Stimulated activated CD8-positive, alpha-beta memory T cell treated with anti-CD3 and anti-CD28 coated beads, Interleukin-15, amount 100 ng/mL, for 24 hours (primary cell): ENCODE data around the gene SAMD4B.

Experiments
- DNase-seq: peaks from one replicate; pipeline ENCODE4 v3.0.0-alpha.2; 2020; ENCODE audit warnings: low read depth

Gene SAMD4B

DNA sequence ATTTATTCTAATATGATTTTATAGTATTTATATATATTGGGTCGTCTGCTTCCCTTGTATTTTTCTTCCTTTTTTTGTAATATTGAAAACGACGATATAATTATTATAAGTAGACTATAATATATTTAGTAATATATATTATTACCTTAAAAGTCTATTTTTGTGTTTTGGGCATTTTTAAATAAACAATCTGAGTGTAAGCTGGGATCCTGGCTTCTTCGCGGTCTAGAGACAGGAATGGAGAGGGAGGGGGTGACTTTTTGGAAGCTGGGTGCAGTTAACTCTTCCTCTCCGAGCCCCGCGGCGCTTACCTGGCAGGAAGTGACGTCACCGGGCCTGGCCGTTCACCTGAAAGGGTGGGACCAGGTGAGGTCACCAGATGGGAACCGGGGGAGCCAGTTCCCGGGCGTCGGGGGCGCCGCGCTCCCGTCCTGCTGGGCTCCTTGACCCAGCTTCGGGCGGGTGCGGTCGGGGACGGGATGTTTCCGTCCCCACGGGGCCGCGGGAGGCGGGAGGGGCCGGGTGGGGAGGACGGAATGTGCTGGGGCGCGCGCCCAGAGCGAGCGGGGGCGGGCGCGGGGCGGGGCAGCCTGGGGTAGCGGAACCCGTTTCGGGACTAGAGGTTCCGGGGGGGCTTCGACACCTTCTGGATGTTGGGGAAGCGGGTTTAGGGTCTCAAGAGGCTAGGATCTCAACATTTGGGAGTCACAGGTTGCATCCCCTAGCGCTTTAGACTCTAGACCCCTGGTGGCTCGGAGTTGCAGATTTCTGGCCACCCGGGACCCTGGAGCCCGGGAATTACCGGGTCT, 67.2 kb downstream of the SAMD4B start:
- peak; percentile 49 for DNase-seq

- no peak for DNase-seq
Measured at GRCh38 chr19:39410017-39410830, 68.0 kb downstream of the SAMD4B start.

DNA sequence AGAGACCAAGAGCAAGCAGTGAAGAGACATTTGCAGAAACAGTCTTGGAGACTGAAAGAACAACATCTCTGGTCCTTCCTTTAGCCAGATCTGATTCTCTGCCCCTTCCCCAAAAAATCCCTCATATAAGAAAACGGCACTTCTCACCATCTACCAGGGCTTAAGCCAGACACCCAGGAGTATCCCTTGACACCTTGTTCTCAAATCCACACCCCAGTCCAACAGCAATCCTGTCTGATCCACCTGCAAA, 68.5 kb downstream of the SAMD4B start:
- no peak for DNase-seq

- no peak for DNase-seq
Measured at GRCh38 chr19:39411081-39411831, 69.0 kb downstream of the SAMD4B start.

GRCh38 chr19:39411832-39412099, 69.5 kb downstream of the SAMD4B start:
- no peak for DNase-seq

- DNase-seq: peak; percentile 99
Measured at GRCh38 chr19:39412100-39412866, 70.1 kb downstream of the SAMD4B start, which contains the start of gene PLEKHG2. Gene PLEKHG2 (plus strand): TSS chr19:39412669. CDS start chr19:39414087, 1,418 bp downstream.

GRCh38 chr19:39412867-39413271, 70.6 kb downstream of the SAMD4B start:
- no peak for DNase-seq

DNA sequence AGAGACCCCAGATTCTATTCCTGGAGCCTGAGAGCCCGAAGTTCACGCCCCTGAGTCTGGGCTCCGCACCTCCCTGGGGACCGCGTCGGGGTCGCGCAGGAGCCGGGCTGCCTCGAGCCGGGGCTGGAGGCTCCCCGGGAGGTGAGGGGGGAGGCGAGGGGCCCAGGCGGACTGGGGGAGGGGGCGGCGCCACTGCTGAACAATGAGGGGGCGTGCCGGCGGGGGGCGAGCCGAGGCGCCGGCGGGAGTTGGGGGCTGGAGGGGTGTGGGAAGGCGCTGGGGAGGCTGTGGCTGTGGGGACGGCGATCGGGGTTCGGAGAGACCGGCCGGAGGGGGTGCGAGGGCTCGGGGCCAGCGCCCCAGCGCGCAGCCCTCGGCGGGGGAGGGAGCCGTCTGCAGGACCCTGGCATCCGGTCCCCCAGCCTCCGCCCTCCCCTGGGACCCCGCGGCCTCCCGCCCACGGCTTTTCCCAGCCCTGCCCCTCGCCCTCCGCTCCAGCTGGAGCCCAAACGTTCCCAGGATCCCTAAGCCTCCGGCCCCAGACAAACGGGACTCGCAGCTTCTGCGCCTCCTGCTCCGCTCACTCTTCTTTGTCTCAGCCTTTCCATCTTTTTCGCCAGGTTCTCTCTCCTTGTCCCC, 71.2 kb downstream of the SAMD4B start:
- no peak for DNase-seq

DNA sequence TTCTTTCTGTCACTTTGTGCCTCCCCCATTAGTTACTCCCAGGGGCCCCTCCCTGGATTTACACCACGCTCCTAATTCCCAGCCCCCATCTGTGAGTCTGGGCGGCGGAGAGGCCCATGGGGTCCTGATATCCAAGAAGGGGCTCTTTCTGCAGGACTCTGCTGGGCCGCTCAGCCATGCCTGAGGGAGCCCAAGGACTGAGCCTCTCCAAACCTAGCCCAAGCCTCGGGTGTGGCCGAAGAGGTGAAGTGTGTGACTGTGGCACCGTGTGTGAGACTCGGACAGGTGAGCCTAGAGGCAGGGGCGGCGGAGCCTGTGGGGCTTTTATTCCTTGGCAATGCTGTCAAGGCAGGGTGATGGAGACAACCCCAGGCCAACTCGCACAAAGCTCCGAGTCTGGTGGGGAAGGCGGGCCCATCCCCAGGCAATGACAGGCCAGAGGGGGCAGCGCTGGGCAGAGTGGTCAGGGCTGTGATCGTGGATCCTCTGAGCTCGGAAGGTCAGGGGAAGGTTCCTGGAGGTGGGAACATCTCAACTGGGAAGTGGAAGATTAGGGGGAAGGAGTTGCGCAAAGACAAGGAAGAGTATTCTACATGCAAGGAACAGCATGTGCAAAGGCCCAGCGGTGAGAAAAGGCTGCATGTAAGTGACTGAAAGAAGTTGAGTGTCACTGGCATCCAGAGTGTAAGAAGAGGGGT, 71.8 kb downstream of the SAMD4B start:
- DNase-seq: no peak

DNA sequence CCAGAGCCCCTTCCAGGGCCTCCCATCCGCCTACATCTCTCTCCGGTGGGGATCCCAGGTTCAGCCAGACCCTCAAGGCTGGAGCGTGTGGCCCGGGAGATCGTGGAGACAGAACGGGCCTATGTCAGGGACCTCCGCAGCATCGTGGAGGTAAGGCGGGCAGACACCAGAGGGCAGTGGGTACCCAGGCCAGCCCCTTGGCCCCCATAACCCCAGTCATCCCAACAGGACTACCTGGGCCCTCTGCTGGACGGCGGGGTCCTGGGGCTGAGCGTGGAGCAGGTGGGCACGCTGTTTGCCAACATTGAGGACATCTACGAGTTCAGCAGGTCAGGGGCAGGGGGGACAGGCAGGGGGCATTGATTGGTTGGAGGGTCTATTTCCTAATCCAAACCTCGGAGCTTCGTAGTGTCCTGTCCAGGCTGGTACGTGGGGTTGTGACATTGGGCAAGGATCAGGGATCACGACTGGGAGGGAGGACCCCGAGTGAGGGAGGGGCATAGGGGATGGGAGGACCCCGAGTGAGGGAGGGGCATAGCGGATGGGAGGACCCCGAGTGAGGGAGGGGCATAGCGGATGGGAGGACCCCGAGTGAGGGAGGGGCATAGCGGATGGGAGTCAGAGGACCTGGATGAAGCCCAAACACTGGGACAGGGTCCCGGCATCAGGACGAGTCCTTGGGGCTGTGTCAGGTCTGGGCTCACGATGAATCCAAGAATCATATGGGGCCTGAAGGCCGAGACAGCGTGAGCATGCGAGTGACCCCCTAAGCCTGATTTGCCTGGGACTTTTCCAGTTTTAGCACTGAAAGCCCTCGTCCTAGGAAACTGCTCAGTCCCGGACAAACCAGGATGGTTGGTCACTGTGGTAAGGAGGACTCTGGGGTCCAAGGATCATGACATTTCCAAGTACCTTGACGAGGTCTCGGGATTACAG, 73.2 kb downstream of the SAMD4B start:
- no peak for DNase-seq

GRCh38 chr19:39416152-39417120, 74.2 kb downstream of the SAMD4B start:
- DNase-seq: no peak

DNA sequence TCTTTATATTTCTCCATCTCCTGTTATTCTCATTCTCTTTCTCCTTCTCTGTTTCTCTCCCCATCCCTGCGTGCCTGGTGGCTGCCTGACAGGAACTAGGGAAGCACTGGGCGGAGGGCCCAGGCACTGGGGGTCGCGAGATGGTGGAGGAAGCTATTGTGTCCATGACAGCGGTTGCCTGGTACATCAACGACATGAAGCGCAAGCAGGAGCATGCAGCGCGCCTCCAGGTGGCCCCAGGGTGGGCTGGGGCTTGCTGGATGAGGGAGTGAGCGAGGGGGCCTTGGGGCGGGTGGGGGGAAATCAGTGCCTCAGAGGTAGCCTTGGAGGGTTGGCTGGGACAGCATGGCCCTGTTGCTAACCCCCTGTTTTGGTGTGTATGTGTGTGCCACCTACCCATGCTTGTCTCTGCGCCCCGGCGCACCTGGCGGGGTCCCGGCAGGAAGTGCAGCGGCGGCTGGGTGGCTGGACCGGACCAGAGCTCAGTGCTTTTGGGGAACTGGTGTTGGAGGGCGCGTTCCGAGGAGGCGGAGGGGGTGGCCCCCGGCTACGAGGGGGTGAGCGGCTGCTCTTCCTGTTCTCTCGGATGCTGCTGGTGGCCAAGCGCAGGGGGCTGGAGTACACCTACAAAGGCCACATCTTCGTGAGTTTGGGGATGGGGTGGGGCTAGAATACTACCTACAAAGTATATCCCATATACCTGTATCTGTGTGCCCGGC, 75.4 kb downstream of the SAMD4B start:
- no peak for DNase-seq

DNA sequence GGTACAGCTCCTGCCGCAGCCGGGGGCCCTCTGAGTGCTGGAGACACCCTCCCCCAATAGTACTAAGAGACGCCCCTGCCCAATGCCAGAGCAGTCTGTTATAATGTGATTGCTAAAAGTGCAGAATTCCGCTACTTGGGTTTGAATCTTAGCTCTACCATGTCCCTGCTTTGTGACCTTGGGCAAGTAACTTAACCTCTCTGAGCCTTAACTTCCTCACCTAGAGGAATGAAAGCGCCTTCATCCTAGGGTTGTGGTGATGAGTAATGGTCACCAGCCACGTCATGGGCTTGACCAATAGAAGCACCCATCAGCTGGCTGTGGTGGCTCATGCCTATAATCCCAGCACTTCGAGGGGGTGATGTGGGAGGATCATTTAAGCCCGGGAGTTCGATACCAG, 76.8 kb downstream of the SAMD4B start:
- DNase-seq: no peak

DNA sequence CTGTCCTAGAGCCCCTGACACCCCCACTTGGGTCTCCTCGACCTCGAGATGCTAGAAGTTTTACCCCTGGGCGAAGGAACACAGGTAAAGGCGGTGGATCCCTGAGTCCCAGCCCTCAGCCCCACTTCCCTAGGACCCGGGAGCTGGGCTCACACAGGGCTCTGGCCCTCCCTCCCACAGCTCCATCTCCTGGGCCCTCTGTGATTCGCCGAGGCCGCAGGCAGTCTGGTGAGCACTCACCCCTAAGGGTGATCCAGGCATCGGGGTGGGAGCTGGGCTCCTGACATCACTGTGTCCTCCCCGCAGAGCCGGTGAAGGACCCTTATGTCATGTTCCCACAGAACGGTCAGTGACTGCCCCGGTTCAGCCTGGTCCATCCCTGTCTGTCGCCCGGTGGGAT, 78.5 kb downstream of the SAMD4B start:
- no peak for DNase-seq

DNA sequence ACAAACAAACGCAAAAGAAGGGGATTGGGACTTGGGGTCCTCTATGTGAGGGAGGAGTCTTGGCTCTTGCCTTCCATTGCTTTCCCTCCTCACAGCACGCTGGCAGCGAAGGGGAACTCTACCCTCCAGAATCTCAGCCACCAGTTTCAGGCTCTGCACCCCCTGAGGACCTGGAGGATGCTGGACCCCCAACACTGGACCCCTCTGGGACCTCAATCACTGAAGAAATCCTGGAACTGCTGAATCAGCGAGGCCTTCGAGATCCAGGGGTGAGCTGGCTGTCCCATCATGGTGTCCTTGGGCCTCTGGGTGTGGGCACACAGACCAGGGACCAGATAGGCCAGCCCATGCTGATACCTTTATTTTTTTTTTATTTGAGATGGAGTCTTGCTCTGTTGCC, 79.8 kb downstream of the SAMD4B start:
- no peak for DNase-seq

DNA sequence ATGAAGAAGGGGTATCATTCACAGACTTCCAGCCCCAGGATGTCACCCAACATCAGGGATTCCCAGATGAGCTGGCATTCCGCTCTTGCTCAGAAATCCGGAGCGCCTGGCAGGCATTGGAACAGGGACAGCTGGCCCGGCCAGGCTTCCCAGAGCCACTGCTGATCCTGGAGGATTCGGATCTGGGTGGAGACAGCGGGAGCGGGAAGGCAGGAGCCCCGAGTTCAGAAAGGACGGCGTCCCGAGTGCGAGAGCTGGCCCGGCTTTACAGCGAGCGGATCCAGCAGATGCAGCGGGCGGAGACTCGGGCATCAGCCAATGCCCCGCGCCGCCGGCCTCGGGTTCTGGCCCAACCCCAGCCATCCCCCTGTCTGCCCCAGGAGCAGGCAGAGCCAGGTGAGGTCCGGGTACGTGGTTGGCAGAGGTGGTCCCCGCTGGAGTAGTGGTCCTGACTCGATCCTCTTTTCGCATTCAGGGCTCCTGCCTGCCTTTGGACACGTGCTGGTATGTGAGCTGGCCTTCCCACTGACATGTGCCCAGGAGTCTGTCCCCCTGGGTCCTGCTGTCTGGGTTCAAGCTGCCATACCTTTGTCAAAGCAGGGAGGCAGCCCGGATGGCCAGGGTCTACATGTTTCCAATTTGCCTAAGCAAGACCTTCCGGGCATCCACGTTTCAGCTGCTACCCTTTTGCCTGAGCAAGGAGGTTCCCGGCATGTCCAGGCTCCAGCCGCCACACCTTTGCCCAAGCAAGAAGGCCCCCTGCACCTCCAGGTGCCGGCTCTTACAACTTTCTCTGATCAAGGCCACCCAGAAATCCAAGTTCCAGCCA, 81.3 kb downstream of the SAMD4B start:
- DNase-seq: no peak

GRCh38 chr19:39424934-39425333, 82.7 kb downstream of the SAMD4B start:
- no peak for DNase-seq
